NCI-H345 treated with DMSO at 0.1 percent for 48 hours (cell line): Measurements from ENCODE around the gene NFATC2.

ENCODE experiments used
- DNase-seq: peaks from one replicate; lab custom pipeline; 2025; ENCODE audit not compliant: unreplicated experiment; lab: John Stamatoyannopoulos, UW

NFATC2 gene

DNA sequence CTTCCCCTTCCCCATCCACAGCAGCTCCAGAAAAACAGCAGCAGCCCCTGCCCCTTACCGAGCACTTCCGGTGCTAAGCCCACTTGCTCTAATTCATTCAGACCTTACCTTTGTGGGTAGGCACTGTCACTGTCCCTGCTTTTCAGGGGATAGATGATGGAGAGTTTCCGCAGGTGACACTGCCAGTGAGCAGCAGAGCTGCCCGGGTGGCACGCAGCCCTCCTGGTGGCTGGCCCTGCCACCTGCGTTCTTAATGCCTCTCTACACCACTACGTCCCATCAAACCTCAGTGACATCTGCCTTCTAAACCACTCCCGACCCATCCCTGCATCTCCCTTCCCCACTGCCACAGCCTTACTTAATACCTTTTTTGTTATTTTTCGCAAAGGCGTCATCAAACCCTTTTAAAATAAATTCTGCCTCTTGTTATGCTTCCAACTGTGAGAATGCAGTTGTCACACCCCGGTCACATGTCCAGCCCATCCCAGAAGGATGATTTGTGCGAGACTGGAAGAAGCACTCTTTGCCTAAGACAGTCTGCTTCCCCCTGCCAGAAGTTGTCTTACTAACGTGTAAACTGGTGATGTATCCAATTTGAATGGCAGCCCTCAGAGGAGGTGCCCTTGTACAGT is 89.7 kb downstream of the NFATC2 start:
- no peak for DNase-seq

DNA sequence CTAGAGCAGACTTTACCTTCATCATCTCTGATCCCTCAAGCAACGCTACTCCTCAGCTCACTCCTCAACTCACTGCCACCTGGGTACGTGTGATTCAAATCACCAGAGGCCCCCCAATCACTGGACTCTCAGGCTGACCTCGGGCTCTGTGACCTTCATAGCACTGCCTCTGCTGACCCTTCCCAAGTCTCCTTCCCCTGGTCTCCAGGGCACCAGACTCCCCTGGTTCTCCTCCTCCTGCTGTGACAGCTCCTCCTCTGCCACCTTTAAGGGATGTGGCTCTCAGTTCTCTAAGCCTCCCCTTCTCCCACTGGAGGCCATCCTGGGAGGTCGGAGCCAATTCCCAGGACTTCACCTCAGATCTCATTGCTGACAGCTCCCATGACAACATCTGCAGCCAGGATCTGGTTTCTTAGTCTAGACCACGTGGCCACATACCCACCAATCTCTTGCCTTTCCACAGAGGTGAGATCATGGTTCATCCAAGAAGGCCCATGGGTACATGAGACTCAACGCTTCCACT is 90.4 kb downstream of the NFATC2 start:
- DNase-seq = no peak

DNA sequence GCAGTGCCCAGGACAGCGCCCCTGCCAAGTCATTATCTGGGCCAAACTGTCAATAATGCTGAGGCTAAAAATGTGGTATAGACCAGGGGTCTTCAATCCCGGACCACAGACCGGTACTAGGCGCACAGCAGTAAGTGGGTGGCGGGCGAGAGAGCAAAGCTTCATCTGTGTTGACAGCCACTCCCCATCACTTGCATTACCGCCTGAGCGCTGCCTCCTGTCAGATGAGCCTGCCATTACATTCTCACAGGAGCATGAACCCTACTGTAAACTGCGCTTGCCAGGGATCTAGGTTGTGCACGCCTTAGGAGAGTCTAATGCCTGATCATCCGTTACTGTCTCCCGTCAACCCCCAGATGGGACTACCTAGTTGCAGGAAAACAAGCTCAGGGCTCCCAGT is 91.0 kb downstream of the NFATC2 start:
- DNase-seq = no peak

DNA sequence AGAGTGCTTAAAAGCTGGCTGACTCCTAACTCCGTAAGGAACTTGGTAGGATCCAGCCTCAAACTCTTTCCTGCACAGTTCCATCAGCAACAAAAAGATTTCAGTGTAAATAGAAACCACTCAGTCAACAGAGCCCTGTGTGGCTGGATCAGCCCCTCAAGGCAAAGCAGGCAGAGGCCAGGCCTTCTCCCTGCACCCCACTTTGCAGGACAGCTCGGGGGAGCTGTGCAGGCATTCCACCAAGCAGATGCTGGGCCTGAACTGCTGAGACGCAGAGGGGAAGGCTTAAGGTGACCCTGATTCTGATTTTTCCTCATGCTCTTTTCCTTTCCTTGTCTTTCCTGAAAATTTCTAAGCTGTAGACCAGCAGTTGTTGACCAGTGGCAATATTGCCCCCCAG is 91.5 kb downstream of the NFATC2 start:
- DNase-seq = no peak

DNA sequence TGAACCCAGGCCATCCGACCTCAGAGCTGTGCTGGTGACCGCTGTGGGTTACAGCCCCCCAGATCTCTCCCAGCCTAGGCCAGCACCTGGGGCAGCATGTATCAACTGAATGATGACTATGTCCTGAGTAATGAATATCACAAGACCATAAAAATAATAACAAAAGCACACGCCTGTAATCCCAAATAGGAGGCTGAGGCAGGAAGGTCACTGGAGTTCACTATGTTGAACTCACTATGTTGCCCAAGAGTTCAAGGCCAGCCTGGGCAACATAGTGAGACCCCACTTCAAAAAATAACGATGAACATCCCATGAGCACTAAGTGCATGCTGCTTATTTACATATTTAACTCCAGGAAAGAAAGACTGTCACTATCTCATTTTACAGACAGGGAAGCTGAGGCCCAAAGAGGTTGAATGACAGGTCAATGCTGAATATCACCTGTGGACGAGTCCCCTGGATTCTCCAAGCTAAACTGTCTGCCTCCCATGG is 92.3 kb downstream of the NFATC2 start:
- DNase-seq = no peak

DNA sequence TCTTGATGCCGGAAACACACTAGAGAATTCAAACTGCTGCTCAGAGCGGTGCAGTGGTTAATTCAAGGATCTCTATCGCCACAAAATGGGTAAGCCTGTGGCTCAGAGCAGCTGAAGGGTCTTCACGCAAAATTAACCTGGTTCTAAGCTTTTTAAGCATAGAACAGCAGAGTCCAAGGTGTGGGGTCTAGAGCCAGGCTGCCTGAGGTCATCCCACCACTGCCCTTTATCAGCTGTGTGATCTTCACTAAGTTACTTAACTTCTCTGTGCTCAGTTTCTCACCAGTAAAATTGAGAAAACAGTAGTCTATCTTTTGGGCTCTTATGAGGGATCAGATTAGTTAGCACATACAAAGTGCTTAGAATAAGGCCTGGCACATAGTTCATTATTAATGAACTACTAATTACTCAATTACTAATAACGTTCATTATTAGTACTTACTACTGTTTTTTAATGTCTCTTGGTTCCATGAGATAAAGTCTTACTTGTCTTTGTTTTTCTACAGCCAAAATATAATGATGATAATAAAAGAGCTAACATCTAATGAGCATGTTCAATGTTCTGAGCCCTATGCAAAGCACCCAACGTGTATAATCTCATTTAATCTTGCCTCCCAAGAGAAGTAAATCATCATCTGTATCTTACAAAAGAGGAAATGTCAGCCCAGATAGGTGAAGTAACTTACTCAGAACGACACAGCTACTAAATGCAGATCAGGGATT is 92.9 kb downstream of the NFATC2 start:
- no peak for DNase-seq

DNA sequence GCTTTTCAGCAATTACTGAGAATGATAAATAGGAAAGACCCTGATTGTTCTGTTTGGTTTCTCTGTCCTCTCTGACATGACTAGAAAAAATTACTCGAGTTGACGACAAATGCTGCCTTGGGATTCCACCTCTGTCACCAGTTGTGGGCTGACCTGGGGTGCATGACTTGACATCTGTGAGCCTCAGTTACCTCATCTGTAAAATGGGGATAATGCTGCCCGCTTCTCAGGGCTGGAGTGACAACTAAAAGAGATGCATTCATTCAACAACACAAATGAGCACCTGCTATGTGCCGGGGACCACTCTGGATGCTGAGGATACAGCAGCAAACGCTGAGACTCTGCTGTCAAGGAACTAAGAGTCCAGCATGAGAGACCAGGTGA is 94.8 kb downstream of the NFATC2 start:
- no peak for DNase-seq

DNA sequence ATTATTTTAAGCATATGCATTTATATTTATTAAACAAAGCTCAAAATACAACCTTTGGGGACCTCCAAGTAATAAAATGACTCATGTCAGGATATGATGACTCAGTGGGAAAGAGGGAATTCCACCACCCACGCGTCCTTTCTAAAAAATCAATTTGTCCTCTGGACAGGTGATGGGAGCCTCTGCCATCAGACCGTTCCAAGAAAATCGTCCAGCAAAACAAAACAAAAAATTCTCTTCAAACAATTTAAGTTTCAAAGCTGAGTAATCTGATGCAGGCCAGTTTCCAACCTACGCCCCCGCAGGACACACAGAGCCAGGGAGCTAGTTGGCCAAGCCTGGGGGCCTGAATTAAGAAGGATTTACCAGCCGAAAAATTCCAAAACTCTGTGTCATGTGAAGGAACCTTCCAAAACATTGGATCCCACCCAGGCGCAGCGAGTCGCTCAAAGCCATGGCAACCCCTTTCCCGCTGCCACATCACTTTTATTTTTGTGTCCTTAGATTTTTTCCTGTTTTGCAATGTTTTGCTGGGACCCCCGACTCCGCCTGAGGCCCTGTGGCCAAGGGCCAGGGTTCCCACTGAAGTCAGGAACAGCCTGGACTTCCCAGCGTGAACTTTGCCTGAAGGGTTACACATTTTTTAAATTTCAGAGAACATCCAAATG is 95.3 kb downstream of the NFATC2 start:
- no peak for DNase-seq

DNA sequence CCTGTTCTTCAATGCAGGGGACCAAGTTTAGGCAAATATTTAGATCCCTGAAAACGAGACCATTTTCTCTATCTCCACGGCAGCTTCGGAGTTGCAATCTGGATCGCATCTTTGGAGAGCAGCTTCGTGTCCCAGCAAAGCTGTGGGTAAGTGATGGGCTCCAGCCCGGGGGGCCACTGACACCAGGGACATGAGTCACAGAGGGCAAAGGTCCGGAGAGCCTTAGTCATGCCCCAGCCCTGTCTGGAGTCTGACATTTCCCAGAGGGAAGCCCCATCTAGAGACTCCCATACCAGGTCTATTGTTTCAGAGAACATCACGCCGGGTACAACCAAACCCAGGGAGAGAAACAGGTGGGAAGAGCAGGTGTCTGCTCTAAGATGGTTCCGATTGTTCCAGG is 95.9 kb downstream of the NFATC2 start:
- no peak for DNase-seq

DNA sequence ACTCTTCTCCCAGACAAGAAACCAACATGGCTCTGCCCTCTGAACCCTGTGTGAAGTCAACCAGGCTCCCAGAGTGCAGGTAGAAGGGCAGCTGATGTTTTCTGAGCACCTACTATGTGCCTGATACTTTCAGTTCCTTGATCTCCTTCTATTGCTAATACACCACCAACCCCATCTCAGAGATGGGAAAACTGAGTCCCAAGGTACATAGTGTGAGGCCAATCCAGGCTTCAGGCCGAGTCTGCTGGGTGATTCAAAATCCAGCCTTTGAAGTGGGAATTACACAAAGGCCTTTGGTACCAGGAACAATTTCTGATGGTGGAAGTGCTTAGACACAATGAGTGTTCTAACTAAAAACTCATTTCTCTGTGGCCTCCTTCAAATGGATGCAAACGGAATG is 96.3 kb downstream of the NFATC2 start:
- no peak for DNase-seq

DNA sequence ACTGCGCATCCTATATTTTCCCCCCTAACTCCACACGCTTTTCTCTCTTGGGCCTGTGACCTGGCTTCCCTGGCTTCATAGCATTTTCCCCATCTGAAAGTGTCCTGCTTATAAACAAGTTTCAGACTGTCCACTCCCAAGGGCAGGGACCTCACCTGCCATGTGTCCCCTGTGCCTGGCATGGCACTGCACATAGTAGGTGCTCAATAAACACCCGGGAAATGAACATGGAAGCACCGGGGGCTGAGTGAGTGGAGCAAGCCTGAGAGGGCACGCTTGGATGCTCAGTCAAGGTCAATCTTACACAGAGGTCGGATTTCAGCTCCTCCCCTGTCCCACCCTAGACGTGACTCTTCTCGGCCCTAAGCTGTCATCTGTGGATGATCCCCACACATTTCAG is 96.9 kb downstream of the NFATC2 start:
- DNase-seq = no peak

DNA sequence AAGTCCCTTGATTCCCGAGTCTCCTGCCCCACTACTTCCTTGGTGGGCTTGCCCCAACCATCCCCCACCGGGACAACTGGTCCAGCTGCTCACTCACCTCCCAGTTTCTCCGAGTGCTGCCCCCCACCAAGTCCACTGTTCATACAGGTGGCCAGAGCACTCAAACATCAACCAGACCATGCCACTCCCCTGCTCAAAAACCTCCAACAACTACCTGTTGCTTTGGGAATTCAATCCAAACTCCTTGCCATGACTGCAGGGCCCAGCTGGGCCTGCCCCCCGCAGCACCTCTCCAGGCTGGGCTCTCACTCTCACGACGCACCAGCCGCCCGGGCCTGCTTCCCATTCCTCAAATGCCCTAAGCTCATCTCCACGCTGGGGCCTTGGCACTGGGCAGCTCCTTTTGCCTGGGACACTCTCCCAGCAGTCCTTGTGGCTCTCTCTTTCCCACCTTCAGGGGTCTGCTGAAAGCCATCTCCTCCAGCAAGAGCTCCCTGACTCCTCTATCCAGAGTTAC is 97.5 kb downstream of the NFATC2 start:
- no peak for DNase-seq

DNA sequence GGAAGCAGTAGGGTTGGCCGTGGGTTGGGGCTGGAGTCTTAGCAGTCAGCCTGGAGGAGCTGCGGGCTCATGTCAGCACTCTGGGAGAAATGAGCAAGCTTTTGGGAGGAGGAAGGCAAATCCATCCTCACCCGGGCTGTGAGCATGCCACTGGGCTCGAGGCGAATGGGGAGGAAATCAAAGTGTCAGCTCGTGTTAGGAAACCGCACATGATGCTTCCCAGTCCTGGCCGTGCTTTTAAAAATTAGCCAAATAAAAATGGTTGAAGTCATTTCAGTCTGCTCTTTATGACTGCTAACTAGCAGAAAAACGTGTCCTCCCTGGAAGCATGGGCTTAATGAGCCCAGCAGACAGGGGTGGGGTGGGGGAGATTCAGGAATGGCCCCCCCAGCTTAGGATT is 98.1 kb downstream of the NFATC2 start:
- no peak for DNase-seq

DNA sequence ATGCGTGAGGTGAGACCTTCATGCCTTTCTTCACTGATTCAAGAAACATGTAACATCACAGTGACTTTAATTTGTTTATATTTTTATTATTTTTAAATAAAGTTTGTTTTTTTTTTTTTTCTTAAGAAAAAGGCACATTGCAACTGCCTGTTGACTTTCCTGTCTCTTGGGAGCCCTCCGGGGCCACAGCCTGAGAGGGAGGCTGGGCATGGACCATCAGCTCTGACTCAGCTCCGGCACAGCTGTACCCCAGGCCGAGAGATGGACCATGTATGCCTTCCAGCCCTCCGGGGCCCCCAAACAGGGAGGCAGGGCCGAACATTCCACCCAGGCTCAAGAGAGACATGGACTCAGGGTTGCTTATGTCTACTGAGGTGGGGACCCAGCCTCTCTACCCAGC is 99.9 kb downstream of the NFATC2 start:
- no peak for DNase-seq

DNA sequence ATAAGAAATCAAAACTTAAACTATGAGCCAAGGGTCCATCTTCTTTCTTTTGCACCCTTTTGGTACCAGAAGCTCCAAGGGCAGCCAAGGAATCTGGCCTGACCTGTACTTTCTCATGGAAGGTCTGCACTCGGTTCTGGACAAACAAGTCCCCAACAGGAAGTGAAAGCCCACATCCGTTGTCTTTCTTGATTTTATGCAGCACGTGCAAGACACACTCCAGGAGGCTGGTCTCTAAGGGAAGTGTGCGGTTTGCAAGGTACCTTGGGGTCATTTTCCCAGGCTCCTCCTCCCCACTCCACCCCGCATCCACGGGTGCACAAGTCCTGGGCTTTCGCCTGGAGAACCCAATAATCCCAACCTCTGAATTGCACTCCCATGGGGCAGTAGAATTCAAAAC is 101.9 kb downstream of the NFATC2 start:
- no peak for DNase-seq

DNA sequence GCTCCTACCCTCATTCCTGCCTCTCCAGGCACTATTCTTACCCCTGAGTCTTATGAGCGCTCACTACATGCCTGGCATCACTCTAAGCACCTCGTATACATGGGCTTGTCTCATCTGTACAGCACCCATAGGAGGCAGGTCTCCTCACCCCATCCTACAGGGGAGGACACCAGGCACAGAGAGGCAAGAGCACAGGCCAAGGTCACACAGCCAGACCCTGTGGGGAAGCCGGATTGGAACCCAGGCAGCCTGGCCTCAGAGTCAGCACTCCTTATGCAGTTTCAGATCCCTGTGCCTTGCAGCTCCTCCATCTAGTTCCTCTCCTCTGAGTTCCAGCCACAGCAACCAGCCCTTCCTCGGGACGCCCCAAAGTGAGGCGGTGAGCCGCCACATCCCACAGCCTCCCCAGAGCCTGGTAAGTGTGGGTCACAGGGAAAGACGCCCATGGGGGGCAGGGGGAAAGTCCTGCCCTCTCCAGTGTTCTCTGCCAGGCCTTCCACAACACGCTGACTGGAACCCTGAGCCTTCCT is 103.3 kb downstream of the NFATC2 start:
- no peak for DNase-seq

DNA sequence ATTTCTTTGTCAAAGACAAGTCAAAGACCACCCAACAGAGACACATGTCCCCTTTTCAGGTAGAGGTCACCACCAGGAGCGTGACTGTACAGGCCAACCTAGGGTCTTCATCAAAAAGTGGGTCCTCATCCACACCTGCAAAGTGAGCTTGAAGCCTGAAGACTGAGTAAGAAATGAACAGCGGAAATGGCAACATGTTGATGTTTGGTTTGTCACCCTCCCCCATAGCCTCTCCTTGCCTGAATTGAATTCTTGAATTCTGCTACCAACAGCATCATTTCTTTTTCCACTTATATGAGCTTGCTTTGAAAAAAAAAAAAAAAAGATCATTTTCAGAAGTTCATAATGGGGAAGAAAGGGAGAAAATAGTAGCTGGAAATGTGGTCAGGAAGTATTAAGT is 104.4 kb downstream of the NFATC2 start:
- no peak for DNase-seq

DNA sequence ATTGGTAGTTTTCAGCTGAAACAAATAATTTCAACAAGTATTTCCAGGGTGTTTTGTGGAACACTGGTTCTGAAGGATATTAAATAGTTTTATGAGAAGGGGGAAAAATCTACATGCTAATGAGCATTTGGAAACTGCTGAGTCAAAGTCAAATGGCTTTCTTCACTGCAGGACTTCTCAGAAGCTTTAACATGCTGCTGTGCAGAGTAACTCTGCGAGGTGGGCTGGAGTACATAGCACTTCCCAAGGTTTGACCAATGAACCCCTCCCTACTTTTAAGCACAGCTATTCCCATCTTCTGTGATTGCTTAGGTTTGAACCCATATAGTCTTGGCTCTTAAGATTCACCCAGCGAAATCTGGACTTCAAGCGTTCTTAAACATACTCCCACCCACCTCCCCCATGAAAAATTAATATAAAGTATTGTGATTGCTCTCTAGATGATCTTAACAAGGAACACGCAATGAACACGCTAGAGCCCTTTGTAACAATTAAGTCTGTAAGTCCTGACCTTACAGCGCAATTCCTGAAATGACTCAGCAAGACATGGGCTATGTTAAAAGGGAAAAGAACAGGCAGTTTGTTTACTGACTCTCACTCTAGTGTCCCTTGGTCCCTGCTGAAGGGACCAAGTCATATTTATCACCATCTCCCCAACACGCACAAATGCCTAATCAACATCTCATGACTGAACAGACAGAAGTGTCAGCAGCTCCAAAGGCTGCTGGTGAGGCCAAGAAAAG is 105.2 kb downstream of the NFATC2 start:
- DNase-seq = no peak

DNA sequence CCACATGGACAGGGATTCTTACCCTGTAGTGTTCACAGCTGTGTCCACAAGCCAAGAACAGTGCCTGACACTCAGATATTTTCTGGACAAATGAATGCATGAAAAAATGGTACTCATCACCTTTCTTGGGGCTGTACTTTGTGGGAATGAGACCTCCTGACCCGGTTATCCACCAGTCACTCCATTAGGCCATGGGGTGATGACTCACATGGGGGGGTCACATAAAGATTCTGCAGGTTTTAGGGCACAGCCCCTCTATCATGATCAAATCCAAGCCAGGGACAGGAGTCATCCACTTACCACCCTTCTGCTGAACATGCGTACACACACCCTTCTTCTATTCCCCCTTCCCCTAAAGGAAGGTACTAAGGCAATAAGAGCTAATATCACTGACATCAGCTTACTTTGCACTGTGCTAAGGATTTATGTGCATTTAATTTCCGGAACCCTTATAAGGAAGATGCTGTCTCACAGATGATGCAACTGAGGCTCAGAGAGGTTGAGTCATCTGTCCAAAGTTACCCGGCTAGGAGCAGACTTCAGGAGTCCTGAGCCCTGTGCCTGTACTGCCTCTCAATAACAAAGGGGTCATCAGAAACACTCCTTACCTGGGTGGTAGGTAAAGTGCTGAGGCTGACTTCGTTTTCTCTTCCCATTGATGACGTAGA is 107.8 kb downstream of the NFATC2 start:
- DNase-seq = no peak

DNA sequence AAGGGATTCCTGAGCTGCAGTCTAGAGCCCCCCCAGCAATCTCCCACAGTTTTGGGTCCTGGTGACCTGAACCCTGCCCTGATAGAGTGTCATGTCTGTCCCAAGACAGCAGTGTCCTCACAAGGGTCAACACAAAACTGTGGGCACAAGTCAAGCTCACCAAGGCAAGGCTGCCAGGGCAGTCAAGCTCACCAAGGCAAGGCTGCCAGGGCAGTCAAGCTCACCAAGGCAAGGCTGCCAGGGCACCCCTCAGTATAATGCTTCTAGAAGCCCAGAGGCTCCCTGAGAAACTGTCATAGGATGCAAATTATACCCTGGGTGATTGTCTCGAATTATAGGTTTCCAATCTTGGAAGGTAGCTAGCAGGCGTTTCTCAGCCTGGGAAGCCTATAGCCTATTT is 108.5 kb downstream of the NFATC2 start:
- no peak for DNase-seq
